ENCODE measurements around the gene ZNF33B. TPM values are rescaled to one million over a fixed set of nuclear protein-coding genes. Genes with fewer than 3 reads are reported as not detected.

ZNF33B gene
- total and polyA plus RNA-seq, 9 donors, result 24.9 to 71.8 (median 32.9) TPM

- Histone ChIP-seq H3K4me1 (ENCODE audit: insufficient read depth) (no peaks in the 10 kb centered on the region), H3K9me3 (no peaks in the 10 kb centered on the region), H3K27ac (peak overlapping the region; percentile 77 to 96), H3K27me3 (no peaks in the 10 kb centered on the region), H3K4me3 (peak overlapping the region; percentile 82), H3K36me3 (no peaks in the 10 kb centered on the region)
- TF ChIP-seq, protein P1, sequence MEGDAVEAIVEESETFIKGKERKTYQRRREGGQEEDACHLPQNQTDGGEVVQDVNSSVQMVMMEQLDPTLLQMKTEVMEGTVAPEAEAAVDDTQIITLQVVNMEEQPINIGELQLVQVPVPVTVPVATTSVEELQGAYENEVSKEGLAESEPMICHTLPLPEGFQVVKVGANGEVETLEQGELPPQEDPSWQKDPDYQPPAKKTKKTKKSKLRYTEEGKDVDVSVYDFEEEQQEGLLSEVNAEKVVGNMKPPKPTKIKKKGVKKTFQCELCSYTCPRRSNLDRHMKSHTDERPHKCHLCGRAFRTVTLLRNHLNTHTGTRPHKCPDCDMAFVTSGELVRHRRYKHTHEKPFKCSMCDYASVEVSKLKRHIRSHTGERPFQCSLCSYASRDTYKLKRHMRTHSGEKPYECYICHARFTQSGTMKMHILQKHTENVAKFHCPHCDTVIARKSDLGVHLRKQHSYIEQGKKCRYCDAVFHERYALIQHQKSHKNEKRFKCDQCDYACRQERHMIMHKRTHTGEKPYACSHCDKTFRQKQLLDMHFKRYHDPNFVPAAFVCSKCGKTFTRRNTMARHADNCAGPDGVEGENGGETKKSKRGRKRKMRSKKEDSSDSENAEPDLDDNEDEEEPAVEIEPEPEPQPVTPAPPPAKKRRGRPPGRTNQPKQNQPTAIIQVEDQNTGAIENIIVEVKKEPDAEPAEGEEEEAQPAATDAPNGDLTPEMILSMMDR (IDR thresholded peaks at IDR 0.05), result no peak
- TF ChIP-seq POLR2A (IDR thresholded peaks at IDR 0.05) (no peak), EP300 (IDR thresholded peaks at IDR 0.05) (no peak)
- intact Hi-C loops (cut with DNase I), result no loop called here
- DNase-seq, result no peak
- 15 to 28% (median 19%) methylated on average over 10 of the region's 10 CpGs for WGBS, 3 donors
Observed at GRCh38 chr10:42637648-42638054, 719 bp downstream of the ZNF33B start.

GRCh38 chr10:42637142-42637541, 1.2 kb downstream of the ZNF33B start:
- no peaks in the 10 kb centered on the region for H3K36me3 ChIP-seq
- 50 to 66% (median 51%) methylated on average over 3 of the region's 3 CpGs for WGBS, 3 donors
- no peaks in the 10 kb centered on the region for H3K4me1 ChIP-seq (ENCODE audit: insufficient read depth)
- H3K27ac ChIP-seq, result peak overlapping the region; percentile 77 to 96
- H3K9me3 ChIP-seq, result no peaks in the 10 kb centered on the region
- no peak for DNase-seq
- no peak overlapping the region for H3K4me3 ChIP-seq
- intact Hi-C loops (cut with DNase I), result no loop called here
- no peaks in the 10 kb centered on the region for H3K27me3 ChIP-seq
- TF ChIP-seq EP300 (IDR thresholded peaks at IDR 0.05), result no peak
- no peak for TF ChIP-seq POLR2A (IDR thresholded peaks at IDR 0.05)

GRCh38 chr10:42635098-42635497, 3.3 kb downstream of the ZNF33B start:
- H3K4me1 ChIP-seq (ENCODE audit: insufficient read depth), result no peaks in the 10 kb centered on the region
- H3K27me3 ChIP-seq, result no peaks in the 10 kb centered on the region
- no peak overlapping the region for H3K27ac ChIP-seq
- H3K9me3 ChIP-seq, result no peaks in the 10 kb centered on the region
- H3K36me3 ChIP-seq, result no peaks in the 10 kb centered on the region
- TF ChIP-seq, protein P1 (IDR thresholded peaks at IDR 0.05), result no peak
- no peak for TF ChIP-seq EP300 (IDR thresholded peaks at IDR 0.05)
- DNase-seq, result no peak
- intact Hi-C loops (cut with DNase I), result no loop called here
- H3K4me3 ChIP-seq, result no peak overlapping the region
- WGBS, 3 donors, result 94 to 97% (median 95%) methylated on average over 4 of the region's 4 CpGs

DNA sequence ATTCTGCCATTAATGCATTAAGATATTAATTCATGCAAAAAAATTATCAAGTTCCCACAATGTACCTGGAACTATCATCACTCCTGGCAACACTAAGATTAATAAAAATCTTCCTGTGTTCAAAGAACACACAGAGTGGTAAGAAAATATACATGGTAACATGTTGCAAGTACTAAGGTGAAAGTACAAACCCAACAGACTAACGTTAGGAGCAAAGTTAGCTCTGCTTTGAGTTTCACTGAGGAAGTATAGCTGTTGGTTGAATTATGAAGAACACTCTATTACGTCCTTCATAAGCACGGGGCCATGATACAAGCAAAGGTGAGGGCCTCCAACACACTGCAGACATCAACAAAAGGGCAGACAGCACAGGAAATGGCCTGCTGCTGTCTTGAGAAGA, 5.8 kb downstream of the ZNF33B start:
- intact Hi-C loops (cut with DNase I), result no loop called here
- Histone ChIP-seq H3K27me3 (no peaks in the 10 kb centered on the region), H3K9me3 (no peaks in the 10 kb centered on the region), H3K4me3 (no peak overlapping the region), H3K4me1 (ENCODE audit: insufficient read depth) (no peaks in the 10 kb centered on the region), H3K27ac (no peak overlapping the region), H3K36me3 (no peaks in the 10 kb centered on the region)
- WGBS, 3 donors, result 75 to 86% (median 75%) methylated on average over 3 of the region's 3 CpGs
- DNase-seq, result no peak
- TF ChIP-seq, protein P1 (IDR thresholded peaks at IDR 0.05), result no peak
- TF ChIP-seq EP300 (IDR thresholded peaks at IDR 0.05) (no peak), POLR2A (IDR thresholded peaks at IDR 0.05) (no peak)

DNA sequence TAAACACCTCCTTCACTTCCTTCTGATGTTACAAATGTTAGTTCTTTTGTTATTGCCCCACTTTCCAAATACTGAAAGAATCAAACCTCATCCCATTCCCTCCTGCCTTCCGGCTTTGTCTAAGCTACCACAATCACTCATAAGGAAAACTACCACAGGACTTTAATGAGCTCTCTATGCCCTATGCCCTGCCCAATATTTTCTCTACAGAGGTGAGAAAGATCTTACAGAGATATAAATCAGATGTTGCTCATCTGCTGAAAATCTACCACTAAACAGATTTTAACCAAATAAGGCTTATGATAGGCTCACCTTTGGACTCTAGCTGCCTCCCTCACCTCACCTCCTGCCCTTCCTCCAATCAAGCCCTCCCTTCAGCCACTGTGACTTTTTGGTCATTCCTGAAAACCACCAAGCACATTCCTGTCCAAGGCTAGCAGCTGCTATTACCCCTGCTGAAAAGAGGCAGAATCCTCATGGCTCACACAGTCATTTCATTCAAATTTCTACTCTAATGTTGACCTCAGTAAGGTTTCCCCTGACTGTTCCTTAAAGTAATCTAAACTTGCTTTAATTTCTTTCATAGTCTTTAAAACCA, 7.7 kb downstream of the ZNF33B start:
- TF ChIP-seq, protein P1 (IDR thresholded peaks at IDR 0.05), result no peak
- TF ChIP-seq POLR2A (IDR thresholded peaks at IDR 0.05) (no peak), EP300 (IDR thresholded peaks at IDR 0.05) (no peak)
- no peaks in the 10 kb centered on the region for H3K36me3 ChIP-seq
- H3K4me3 ChIP-seq, result no peak overlapping the region
- DNase-seq, result no peak
- H3K9me3 ChIP-seq, result no peaks in the 10 kb centered on the region
- intact Hi-C loops (cut with DNase I), result no loop called here
- no peak overlapping the region for H3K27ac ChIP-seq
- no peaks in the 10 kb centered on the region for H3K4me1 ChIP-seq (ENCODE audit: insufficient read depth)
- WGBS, 3 donors, result 94 to 97% (median 94%) methylated on average over 1 of the region's 1 CpG
- H3K27me3 ChIP-seq, result no peaks in the 10 kb centered on the region

All from ovary (tissue), 9 donors.